WTC11 (cell line): ENCODE data around the gene SOCS7. TPM values are rescaled to one million over a fixed set of nuclear protein-coding genes. Genes with fewer than 3 reads are reported as not detected.

Experiments used
- ATAC-seq: fragments of 200-7000 bp; cut with Tn5 transposase; 2 replicates; pipeline ENCODE4 v1.10.0; 2021; ENCODE audit warnings: mild to moderate bottlenecking, moderate library complexity
- CTCF ChIA-PET: fragments of 300-600 bp; sonication (Branson Sonifier 250); formaldehyde crosslinking; loops from one replicate; lab custom pipeline; 2021; ENCODE audit warnings: antibody characterized with exemption; lab: Charles Lee
- POLR2A ChIA-PET: fragments of 350-600 bp; sonication (Branson Sonifier 250); formaldehyde crosslinking; loops from one replicate; lab custom pipeline; 2021; ENCODE audit warnings: antibody characterized with exemption; lab: Charles Lee
- DNase-seq: peaks from one replicate; pipeline ENCODE4 v3.0.0; 2021; ENCODE audit warnings: low spot score
- H3K27ac Mint-ChIP-seq: 2 replicates; pipeline ENCODE4 v1.8.0; 2021; ENCODE audit warnings: mixed read lengths
- H3K27me3 Mint-ChIP-seq: 2 replicates; pipeline ENCODE4 v1.8.0; 2021; ENCODE audit warnings: low read depth, mild to moderate bottlenecking, moderate library complexity, mixed read lengths
- H3K36me3 Mint-ChIP-seq: 2 replicates; pipeline ENCODE4 v1.8.0; 2021; ENCODE audit warnings: mixed read lengths
- H3K4me1 Mint-ChIP-seq: 2 replicates; pipeline ENCODE4 v1.8.0; 2022; ENCODE audit warnings: mixed read lengths
- H3K4me3 Mint-ChIP-seq: 2 replicates; pipeline ENCODE4 v1.8.0; 2021; ENCODE audit warnings: mild to moderate bottlenecking, moderate library complexity, mixed read lengths
- H3K9me3 Mint-ChIP-seq: 2 replicates; pipeline ENCODE4 v1.8.0; 2021; ENCODE audit warnings: mixed read lengths
- ETV6 ChIP-seq: sonication (generic); formaldehyde crosslinking; IDR thresholded peaks from 2 replicates; pipeline ENCODE4 v1.8.1; 2022; ENCODE audit warnings: mild to moderate bottlenecking, missing genetic modification reagents
- OVOL2 ChIP-seq: fragments of 250-450 bp; sonication (Bioruptor Pico); IDR thresholded peaks from 2 replicates; pipeline ENCODE4 v1.9.0; 2021; ENCODE audit warnings: mild to moderate bottlenecking, borderline replicate concordance
- PRDM15 ChIP-seq: sonication (generic); formaldehyde crosslinking; IDR thresholded peaks from 2 replicates; pipeline ENCODE4 v1.8.0; 2022; ENCODE audit warnings: missing genetic modification reagents
- ZBTB43 ChIP-seq: sonication (generic); formaldehyde crosslinking; IDR thresholded peaks from 2 replicates; pipeline ENCODE4 v1.8.1; 2023; ENCODE audit warnings: mild to moderate bottlenecking, missing genetic modification reagents
- total RNA-seq: library from RNA; stranded (reverse); gene quantifications from 3 replicates; pipeline ENCODE4 v1.2.3, GENCODE V29; 2021
- TF ChIP-seq, protein P1 (sequence below): fragments of 250-450 bp; sonication (Bioruptor Pico); IDR thresholded peaks from 2 replicates; pipeline ENCODE4 v1.9.0; 2021; ENCODE audit warnings: moderate library complexity, mild to moderate bottlenecking, inconsistent platforms, borderline replicate concordance
- TF ChIP-seq, protein P2 (sequence below): fragments of 200-600 bp; IDR thresholded peaks from 2 replicates; pipeline ENCODE4 v1.8.0; 2022; ENCODE audit warnings: antibody characterized with exemption
- TF ChIP-seq, protein P3 (sequence below): sonication (generic); formaldehyde crosslinking; IDR thresholded peaks from 2 replicates; pipeline ENCODE4 v1.8.0; 2023; ENCODE audit warnings: mild to moderate bottlenecking, missing genetic modification reagents

Gene SOCS7
- total RNA-seq, 1 experiment from 2014 or later: 33.6 TPM

DNA sequence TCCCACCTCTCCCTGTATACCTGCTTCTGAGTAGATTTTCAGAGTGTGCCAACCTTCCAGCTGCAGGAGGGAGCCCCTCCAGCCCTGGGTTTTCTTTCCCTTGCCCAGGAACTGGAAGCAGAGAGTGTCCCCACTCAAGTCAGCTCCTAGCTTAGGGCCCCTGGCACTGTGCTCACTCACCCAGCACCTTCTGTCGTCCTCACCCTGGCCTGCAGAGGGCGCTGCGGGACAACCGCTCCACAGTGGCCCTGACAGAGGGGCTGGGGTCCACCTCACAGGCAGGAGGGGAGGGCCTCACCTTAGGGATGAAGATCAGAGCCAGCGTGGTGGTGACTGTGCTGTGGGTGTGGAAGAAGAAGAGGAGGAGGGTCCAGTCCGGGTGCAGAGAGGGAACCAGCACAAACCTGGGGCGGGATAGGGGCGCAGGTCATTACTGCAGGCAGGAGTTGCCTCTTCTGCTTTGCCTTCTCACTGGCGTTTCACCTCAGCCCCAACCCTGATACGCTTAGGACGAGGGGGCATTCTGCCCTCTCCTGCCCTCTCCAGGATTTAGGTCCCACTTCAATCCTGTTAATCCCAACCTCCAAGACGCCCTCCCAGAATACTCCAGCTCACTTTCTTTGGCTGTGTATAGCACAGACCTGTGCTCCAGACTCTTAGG is 17.9 kb upstream of the SOCS7 start:
- POLR2A ChIA-PET: interaction anchor here (1.2 to 3.9 kb wide), 2 partner anchors 9 to 82 kb away, joined by 5 to 19 read pairs; no protein-coding TSS in a partner anchor
- Mint-ChIP-seq H3K4me3 (no peak overlapping the region), H3K4me1 (peaks cover 16% of the 10 kb centered on the region), H3K27ac (no peak overlapping the region; the same call in 1 of the 2 replicates), H3K9me3 (no peaks in the 10 kb centered on the region), H3K36me3 (no peaks in the 10 kb centered on the region), H3K27me3 (no peaks in the 10 kb centered on the region; the same call in 1 of the 2 replicates)
- peak; percentile 92 for ATAC-seq
- DNase-seq: peak; percentile 96
- CTCF ChIA-PET: interaction anchor here (0.5 to 10.4 kb wide), 44 partner anchors 10 to 849 kb away, joined by 3 to 221 read pairs (median 6); partner anchors contain the start of genes ARHGAP23, GPR179 and SOCS7
- TF ChIP-seq OVOL2 (CRISPR knock-in tag): no peak
- TF ChIP-seq, protein P1, sequence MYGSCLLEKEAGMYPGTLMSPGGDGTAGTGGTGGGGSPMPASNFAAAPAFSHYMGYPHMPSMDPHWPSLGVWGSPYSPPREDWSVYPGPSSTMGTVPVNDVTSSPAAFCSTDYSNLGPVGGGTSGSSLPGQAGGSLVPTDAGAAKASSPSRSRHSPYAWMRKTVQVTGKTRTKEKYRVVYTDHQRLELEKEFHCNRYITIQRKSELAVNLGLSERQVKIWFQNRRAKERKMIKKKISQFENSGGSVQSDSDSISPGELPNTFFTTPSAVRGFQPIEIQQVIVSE (CRISPR knock-in tag): no peak
- TF ChIP-seq PRDM15 (CRISPR knock-in tag): peak; percentile 77
- TF ChIP-seq, protein P2, sequence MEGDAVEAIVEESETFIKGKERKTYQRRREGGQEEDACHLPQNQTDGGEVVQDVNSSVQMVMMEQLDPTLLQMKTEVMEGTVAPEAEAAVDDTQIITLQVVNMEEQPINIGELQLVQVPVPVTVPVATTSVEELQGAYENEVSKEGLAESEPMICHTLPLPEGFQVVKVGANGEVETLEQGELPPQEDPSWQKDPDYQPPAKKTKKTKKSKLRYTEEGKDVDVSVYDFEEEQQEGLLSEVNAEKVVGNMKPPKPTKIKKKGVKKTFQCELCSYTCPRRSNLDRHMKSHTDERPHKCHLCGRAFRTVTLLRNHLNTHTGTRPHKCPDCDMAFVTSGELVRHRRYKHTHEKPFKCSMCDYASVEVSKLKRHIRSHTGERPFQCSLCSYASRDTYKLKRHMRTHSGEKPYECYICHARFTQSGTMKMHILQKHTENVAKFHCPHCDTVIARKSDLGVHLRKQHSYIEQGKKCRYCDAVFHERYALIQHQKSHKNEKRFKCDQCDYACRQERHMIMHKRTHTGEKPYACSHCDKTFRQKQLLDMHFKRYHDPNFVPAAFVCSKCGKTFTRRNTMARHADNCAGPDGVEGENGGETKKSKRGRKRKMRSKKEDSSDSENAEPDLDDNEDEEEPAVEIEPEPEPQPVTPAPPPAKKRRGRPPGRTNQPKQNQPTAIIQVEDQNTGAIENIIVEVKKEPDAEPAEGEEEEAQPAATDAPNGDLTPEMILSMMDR: peak; percentile 95
- peak; percentile 57; the same call in 1 of the 2 replicates for TF ChIP-seq ETV6 (CRISPR knock-in tag)

DNA sequence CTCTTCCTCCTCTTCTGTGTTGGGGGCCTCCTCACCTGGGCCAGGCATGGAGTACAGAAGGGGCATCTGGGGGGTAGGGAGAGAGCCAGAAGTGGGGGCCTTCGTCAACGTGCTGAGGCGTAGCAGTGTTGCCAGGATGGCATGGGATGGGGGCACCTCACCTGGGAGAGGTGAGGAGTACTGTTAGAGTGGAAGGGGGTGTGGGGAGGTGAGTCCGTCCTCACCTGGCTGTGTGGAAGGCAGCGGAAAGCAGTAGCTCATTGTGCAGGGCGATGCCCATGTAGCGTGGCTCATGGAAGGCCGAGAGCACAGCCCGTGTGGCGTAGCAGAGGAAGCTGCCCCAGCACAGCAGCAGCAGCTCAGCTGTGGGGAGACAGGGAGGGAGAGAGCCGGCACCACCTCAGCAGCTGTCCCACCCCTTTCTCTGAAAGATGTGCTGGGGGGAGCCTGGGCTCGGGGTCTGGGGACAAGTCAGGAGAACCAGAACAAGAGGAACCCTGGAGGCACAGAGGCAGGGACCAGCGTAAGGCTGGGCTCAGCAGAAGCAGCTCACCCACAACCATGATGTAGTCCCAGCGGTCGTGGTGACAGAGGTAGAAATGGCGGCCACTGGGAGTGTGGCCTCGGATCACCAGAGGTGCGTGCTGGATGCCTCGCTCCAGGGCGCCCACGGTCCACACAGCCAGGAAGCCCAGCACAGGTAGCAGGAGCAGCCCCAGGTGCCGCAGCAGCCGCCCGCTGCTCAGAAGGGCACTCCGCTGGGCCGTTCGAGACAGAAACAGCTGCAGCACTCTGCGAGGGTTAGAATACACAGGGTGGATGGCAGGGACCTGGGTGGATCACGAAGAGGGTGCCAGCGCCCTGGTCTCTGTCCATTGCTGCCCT is 16.9 kb upstream of the SOCS7 start:
- Mint-ChIP-seq H3K36me3 (no peaks in the 10 kb centered on the region), H3K27ac (no peak overlapping the region), H3K27me3 (no peaks in the 10 kb centered on the region; the same call in 1 of the 2 replicates), H3K4me3 (no peak overlapping the region), H3K9me3 (no peaks in the 10 kb centered on the region), H3K4me1 (peaks cover 11% of the 10 kb centered on the region; the same call in 1 of the 2 replicates)
- POLR2A ChIA-PET: interaction anchor here (0.8 to 3.9 kb wide), 2 partner anchors 10 to 81 kb away, joined by 4 to 19 read pairs; no protein-coding TSS in a partner anchor
- CTCF ChIA-PET: interaction anchor here (1.2 to 10.4 kb wide), 7 partner anchors 11 to 78 kb away, joined by 5 to 221 read pairs (median 28); partner anchors contain the start of genes GPR179 and SOCS7
- TF ChIP-seq, protein P3, sequence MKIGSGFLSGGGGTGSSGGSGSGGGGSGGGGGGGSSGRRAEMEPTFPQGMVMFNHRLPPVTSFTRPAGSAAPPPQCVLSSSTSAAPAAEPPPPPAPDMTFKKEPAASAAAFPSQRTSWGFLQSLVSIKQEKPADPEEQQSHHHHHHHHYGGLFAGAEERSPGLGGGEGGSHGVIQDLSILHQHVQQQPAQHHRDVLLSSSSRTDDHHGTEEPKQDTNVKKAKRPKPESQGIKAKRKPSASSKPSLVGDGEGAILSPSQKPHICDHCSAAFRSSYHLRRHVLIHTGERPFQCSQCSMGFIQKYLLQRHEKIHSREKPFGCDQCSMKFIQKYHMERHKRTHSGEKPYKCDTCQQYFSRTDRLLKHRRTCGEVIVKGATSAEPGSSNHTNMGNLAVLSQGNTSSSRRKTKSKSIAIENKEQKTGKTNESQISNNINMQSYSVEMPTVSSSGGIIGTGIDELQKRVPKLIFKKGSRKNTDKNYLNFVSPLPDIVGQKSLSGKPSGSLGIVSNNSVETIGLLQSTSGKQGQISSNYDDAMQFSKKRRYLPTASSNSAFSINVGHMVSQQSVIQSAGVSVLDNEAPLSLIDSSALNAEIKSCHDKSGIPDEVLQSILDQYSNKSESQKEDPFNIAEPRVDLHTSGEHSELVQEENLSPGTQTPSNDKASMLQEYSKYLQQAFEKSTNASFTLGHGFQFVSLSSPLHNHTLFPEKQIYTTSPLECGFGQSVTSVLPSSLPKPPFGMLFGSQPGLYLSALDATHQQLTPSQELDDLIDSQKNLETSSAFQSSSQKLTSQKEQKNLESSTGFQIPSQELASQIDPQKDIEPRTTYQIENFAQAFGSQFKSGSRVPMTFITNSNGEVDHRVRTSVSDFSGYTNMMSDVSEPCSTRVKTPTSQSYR: no peak
- ATAC-seq: no peak
- DNase-seq: no peak

DNA sequence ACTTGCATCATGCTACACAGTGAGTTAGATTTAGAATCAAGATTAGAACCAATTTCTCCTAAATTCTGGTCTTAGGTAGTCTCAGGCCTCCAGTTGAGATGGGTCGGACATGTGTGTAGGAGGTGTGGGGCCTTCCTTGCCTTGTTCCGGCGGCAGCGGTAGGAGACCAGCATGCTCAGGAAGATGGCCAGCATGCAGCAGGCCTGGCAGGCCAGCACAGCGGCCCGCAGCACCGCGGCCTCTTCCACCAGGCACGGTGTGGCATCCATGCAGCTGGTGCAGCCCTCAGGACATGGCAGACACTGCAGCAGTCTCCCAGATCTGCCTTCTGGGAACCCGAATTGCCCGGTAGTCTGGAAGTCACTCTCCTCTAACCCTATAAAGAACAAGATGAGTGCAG is 14.8 kb upstream of the SOCS7 start:
- Mint-ChIP-seq H3K9me3 (no peaks in the 10 kb centered on the region), H3K4me3 (no peak overlapping the region), H3K4me1 (peaks cover 16% of the 10 kb centered on the region), H3K36me3 (no peaks in the 10 kb centered on the region), H3K27ac (no peak overlapping the region), H3K27me3 (no peaks in the 10 kb centered on the region; the same call in 1 of the 2 replicates)
- DNase-seq: no peak
- ChIA-PET CTCF (interaction anchor here (1.2 kb wide), 1 partner anchor 13 kb away, joined by 4 read pairs; no protein-coding TSS in a partner anchor), POLR2A (no interaction called here)
- ATAC-seq: no peak
- TF ChIP-seq ZBTB43 (CRISPR knock-in tag): no peak
- no peak for TF ChIP-seq OVOL2 (CRISPR knock-in tag)
